Prostate gland (tissue), 2 donors: ENCODE data around the gene DIPK1A. TPM values are rescaled to one million over a fixed set of nuclear protein-coding genes. Genes with fewer than 3 reads are reported as not detected.
"Not testable (repeated sequence)": the region's sequence is repeated elsewhere in the genome, so short reads cannot be mapped to it uniquely, and the experiment has no call there.

Source experiments
- DNase-seq: peaks from one replicate; pipeline ENCODE4 v3.0.0-alpha.2; 2019; ENCODE audit warnings: low spot score
- H3K27ac ChIP-seq, 2 donors: fragments of 200-600 bp; sonication (generic); 2 replicates each; pipeline ENCODE4 v1.5.1; 2017 to 2019
- H3K27me3 ChIP-seq: fragments of 200-600 bp; sonication (generic); replicated peaks from 2 replicates; pipeline ENCODE4 v1.5.1; 2019; ENCODE audit not compliant: insufficient read depth
- H3K36me3 ChIP-seq, 2 donors: fragments of 200-600 bp; sonication (generic); 1 replicate in 1 of 2; 2 replicates in 1 of 2; pipeline versions ENCODE4 v1.5.1 to v1.8.1; 2017 to 2019
- H3K4me1 ChIP-seq: fragments of 200-600 bp; sonication (generic); replicated peaks from 2 replicates; pipeline ENCODE4 v1.5.1; 2019
- H3K4me3 ChIP-seq, 2 donors: fragments of 200-600 bp; sonication (generic); 2 replicates each; pipeline ENCODE4 v1.5.1; 2017 to 2019
- H3K9me3 ChIP-seq: fragments of 200-600 bp; sonication (generic); 2 replicates; pipeline ENCODE4 v1.5.1; 2017
- POLR2A ChIP-seq: fragments of 450-650 bp; IDR thresholded peaks from one replicate; pipeline ENCODE4 v1.6.1; 2016; ENCODE audit warnings: antibody characterized with exemption, mild to moderate bottlenecking
- POLR2AphosphoS5 ChIP-seq: sonication (generic); formaldehyde crosslinking; IDR thresholded peaks from one replicate; pipeline ENCODE4 v1.6.1; 2017; ENCODE audit warnings: antibody characterized with exemption
- WGBS: methylation state at CpG from one replicate; pipeline ENCODE4 v1.1.5; 2018; 5-methylcytosine and 5-hydroxymethylcytosine counted together
- intact Hi-C: fragments of 100-400 bp; cut with DNase I; formaldehyde crosslinking; loops from one replicate; pipeline ENCODE4 v1.14.2; 2022
- total RNA-seq, 2 donors: library from RNA; depleted of rRNA; stranded (reverse); fragments of >200 nt; gene quantifications; one replicate each; pipeline ENCODE4 v1.1.0, GENCODE V29; 2016
- TF ChIP-seq, protein P1 (sequence below), 4 experiments: fragments of 200-600 bp in 2 of 4; fragments of 450-650 bp in 2 of 4; sonication (generic) in 2 of 4; IDR thresholded peaks; 1 replicate in 3 of 4; 2 replicates in 1 of 4; pipeline ENCODE4 v1.5.1; 2016 to 2019; ENCODE audit warnings: antibody characterized with exemption in 4 of 4, mild to moderate bottlenecking in 2 of 4, moderate library complexity in 2 of 4

Gene DIPK1A
- total RNA-seq, 2 donors from 2014 or later, result 9.2 to 22.2 TPM

DNA sequence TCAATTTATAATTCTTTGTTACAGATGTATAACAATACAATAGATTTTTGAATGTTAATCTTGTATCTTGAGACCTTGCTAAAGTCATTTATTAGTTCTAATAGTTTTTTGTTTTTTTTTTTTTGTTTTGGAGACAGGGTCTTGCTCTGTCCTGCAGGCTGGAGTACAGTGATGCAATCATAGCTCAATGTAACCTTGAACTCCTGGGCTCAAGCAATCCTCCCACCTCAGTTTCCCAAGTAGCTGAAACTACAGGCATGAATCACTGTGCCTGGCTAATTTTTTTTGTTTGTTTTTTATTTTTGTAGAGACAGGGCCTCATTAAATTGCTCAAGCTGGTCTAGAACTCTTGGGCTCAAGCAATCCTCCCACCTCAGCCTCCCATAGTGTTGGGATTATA lies 26.2 kb upstream of the DIPK1A start:
- TF ChIP-seq, protein P1, sequence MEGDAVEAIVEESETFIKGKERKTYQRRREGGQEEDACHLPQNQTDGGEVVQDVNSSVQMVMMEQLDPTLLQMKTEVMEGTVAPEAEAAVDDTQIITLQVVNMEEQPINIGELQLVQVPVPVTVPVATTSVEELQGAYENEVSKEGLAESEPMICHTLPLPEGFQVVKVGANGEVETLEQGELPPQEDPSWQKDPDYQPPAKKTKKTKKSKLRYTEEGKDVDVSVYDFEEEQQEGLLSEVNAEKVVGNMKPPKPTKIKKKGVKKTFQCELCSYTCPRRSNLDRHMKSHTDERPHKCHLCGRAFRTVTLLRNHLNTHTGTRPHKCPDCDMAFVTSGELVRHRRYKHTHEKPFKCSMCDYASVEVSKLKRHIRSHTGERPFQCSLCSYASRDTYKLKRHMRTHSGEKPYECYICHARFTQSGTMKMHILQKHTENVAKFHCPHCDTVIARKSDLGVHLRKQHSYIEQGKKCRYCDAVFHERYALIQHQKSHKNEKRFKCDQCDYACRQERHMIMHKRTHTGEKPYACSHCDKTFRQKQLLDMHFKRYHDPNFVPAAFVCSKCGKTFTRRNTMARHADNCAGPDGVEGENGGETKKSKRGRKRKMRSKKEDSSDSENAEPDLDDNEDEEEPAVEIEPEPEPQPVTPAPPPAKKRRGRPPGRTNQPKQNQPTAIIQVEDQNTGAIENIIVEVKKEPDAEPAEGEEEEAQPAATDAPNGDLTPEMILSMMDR (IDR thresholded peaks at IDR 0.05), result no peak
- TF ChIP-seq POLR2AphosphoS5 (no peak), POLR2A (no peak)
- intact Hi-C loops, result no loop called here
- Histone ChIP-seq H3K27ac (no peak overlapping the region), H3K4me1 (no peaks in the 10 kb centered on the region), H3K36me3 (no peaks in the 10 kb centered on the region), H3K9me3 (no peaks in the 10 kb centered on the region), H3K4me3 (no peak overlapping the region), H3K27me3 (no peaks in the 10 kb centered on the region)
- DNase-seq, result no peak

- Histone ChIP-seq H3K36me3 (no peaks in the 10 kb centered on the region), H3K27me3 (no peaks in the 10 kb centered on the region), H3K4me3 (no peak overlapping the region), H3K9me3 (no peaks in the 10 kb centered on the region), H3K4me1 (no peaks in the 10 kb centered on the region), H3K27ac (no peak overlapping the region)
- TF ChIP-seq, protein P1 (IDR thresholded peaks at IDR 0.05), result no peak
- no peak for DNase-seq
- intact Hi-C loops, result no loop called here
Measured at GRCh38 chr1:92985101-92985500, 23.8 kb upstream of the DIPK1A start.

DNA sequence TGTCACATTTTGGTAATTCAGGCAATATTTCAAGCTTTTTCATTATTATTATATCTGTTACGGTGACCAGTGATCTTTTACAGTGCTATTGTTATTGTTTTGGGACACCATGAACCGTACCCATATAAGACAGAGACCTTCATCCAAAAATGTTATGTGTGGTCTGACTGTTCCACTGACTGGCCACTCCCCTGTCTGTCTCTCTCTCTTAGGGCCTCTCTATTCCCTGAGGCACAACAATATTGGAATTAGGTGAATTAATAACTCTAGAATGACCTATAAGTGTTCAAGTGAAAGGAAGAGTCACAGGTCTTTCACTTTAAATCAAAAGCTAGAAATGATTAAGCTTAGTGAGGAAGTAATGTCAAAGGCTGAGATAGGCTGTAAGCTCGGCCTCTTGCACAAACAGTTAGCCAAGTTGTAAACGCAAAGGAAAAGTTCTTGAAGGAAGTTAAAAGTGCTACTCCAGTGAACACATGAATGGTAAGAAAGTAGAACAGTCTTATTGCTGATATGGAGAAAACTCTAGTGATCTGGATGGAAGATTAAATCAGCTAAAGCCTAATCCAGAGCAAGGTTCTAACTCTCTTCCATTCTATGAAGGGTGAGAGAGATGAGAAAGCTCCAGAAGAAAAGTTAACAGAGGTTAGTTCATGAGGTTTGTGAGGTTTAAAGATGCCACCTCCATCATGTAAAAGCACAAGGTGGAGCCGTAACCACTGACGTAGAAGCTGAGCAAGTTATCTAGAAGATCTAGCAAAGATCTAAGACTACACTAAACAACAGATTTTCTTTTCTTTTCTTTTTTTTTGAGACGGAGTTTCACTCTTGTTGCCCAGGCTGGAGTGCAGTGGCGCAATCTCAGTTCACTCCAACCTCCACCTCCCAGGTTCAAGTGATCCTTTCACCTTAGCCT lies 19.7 kb upstream of the DIPK1A start:
- WGBS, result 67% methylated on average over 8 of the region's 8 CpGs
- Histone ChIP-seq H3K4me3 (no peak overlapping the region), H3K27me3 (no peaks in the 10 kb centered on the region), H3K36me3 (no peaks in the 10 kb centered on the region), H3K27ac (no peak overlapping the region), H3K4me1 (no peaks in the 10 kb centered on the region), H3K9me3 (no peaks in the 10 kb centered on the region)
- no peak for DNase-seq
- intact Hi-C loops, result no loop called here
- TF ChIP-seq POLR2A (no peak), POLR2AphosphoS5 (no peak)
- TF ChIP-seq, protein P1 (IDR thresholded peaks at IDR 0.05), result no peak

GRCh38 chr1:92975551-92976232 lies 14.4 kb upstream of the DIPK1A start:
- Histone ChIP-seq H3K9me3 (no peaks in the 10 kb centered on the region), H3K4me3 (no peak overlapping the region), H3K4me1 (no peaks in the 10 kb centered on the region), H3K27me3 (no peaks in the 10 kb centered on the region), H3K36me3 (no peaks in the 10 kb centered on the region), H3K27ac (no peak overlapping the region)
- intact Hi-C loops, result no loop called here
- no peak for DNase-seq
- TF ChIP-seq, protein P1 (IDR thresholded peaks at IDR 0.05), result no peak
- TF ChIP-seq POLR2A, result no peak
- TF ChIP-seq POLR2AphosphoS5, result no peak
- WGBS, result 80% methylated on average over 7 of the region's 7 CpGs

GRCh38 chr1:92974112-92974511 lies 12.8 kb upstream of the DIPK1A start:
- WGBS, result 75% methylated on average over 5 of the region's 5 CpGs
- intact Hi-C loops, result not testable (repeated sequence)

More at GRCh38 chr1:92974112-92974511, 12.8 kb upstream of the DIPK1A start:
- H3K4me3 ChIP-seq, H3K9me3 ChIP-seq, H3K27me3 ChIP-seq, H3K27ac ChIP-seq, H3K36me3 ChIP-seq, DNase-seq, H3K4me1 ChIP-seq: not testable (repeated sequence)
